GM12878 (cell line): ENCODE measurements around the gene NSD2. TPM values are rescaled to one million over a fixed set of nuclear protein-coding genes. Genes with fewer than 3 reads are reported as not detected.

Experiments
- ATAC-seq: fragments of 200-7000 bp; cut with Tn5 transposase; 3 replicates; pipeline ENCODE4 v1.9.1; 2020; ENCODE audit warnings: mild to moderate bottlenecking, moderate library complexity
- BruUV-seq: library from RNA; stranded (reverse); fragments of 400-500 nt; replicated peaks from 2 replicates; lab custom pipeline; 2021; lab: Mats Ljungman, UMichigan
- CTCF ChIA-PET: fragments of 300-600 bp; sonication (Branson Sonifier 250); formaldehyde crosslinking; extraction: SDS; loops from one replicate; lab custom pipeline; 2021; ENCODE audit warnings: inconsistent platforms; lab: Yijun Ruan, JAX
- POLR2A ChIA-PET: fragments of 350-600 bp; formaldehyde crosslinking; extraction: SDS; loops from one replicate; lab custom pipeline; 2021; ENCODE audit warnings: inconsistent platforms; lab: Charles Lee
- RAD21 ChIA-PET: fragments of 300-600 bp; sonication (Branson Sonifier 250); formaldehyde crosslinking; loops from one replicate; lab custom pipeline; 2023; ENCODE audit warnings: antibody characterized with exemption; ENCODE audit not compliant: unreplicated experiment; lab: Charles Lee
- SMC1A ChIA-PET: fragments of 300-600 bp; sonication (Branson Sonifier 250); formaldehyde crosslinking; loops from one replicate; lab custom pipeline; 2023; ENCODE audit not compliant: unreplicated experiment, uncharacterized antibody; lab: Charles Lee
- DNase-seq: peaks from one replicate; pipeline ENCODE4 v3.0.0-alpha.2; 2011; ENCODE audit warnings: low read depth, low spot score
- FAIRE-seq: peaks from 3 replicates; lab custom pipeline; 2011; peaks lifted over from hg19 to GRCh38; lab: Jason Lieb, UNC
- H2AFZ ChIP-seq: 2 replicates; pipeline ENCODE4 v1.6.0; 2011; ENCODE audit warnings: low read depth, low read length, control low read depth; ENCODE audit not compliant: control insufficient read depth
- H3K27ac ChIP-seq: 2 replicates; pipeline ENCODE4 v1.5.1; 2011; ENCODE audit warnings: control low read depth; ENCODE audit not compliant: control insufficient read depth, insufficient read depth
- H3K27me3 ChIP-seq, 2 experiments: replicated peaks in 1 of 2; 2 replicates each; pipeline versions ENCODE4 v1.6.0 to v1.6.1; 2011; ENCODE audit warnings: low read length in 1 of 2; ENCODE audit not compliant: control insufficient read depth in 2 of 2, insufficient read depth in 2 of 2
- H3K36me3 ChIP-seq, 2 experiments: 2 replicates each; pipeline ENCODE4 v1.5.1; 2011; ENCODE audit warnings: low read length in 1 of 2; ENCODE audit not compliant: control insufficient read depth in 2 of 2, insufficient read depth in 2 of 2
- H3K4me1 ChIP-seq: 2 replicates; pipeline ENCODE4 v1.6.1; 2011; ENCODE audit warnings: mild to moderate bottlenecking, low read length, moderate library complexity, mixed read lengths; ENCODE audit not compliant: control insufficient read depth, insufficient read depth
- H3K4me2 ChIP-seq: 2 replicates; pipeline ENCODE4 v1.6.0; 2011; ENCODE audit warnings: control low read depth; ENCODE audit not compliant: control insufficient read depth, insufficient read depth
- H3K4me3 ChIP-seq: fragments of 200-600 bp; sonication (generic); 2 replicates; pipeline ENCODE4 v1.5.1; 2016
- H3K79me2 ChIP-seq: 2 replicates; pipeline ENCODE4 v1.6.0; 2011; ENCODE audit warnings: low read length; ENCODE audit not compliant: control insufficient read depth, insufficient read depth
- H3K9ac ChIP-seq: 2 replicates; pipeline ENCODE4 v1.8.0; 2011; ENCODE audit warnings: low read length, control low read depth, mixed read lengths; ENCODE audit not compliant: control insufficient read depth, insufficient read depth
- H3K9me3 ChIP-seq: replicated peaks from 3 replicates; pipeline ENCODE4 v1.5.1; 2011; ENCODE audit warnings: mild to moderate bottlenecking, low read length; ENCODE audit not compliant: control insufficient read depth, insufficient read depth
- H4K20me1 ChIP-seq: 2 replicates; pipeline ENCODE4 v1.6.0; 2011; ENCODE audit not compliant: control insufficient read depth, insufficient read depth
- CHD1 ChIP-seq: IDR thresholded peaks from 2 replicates; pipeline ENCODE4 v1.6.1; 2012; ENCODE audit warnings: low read depth, low read length, improper control_type of control experiment
- CHD4 ChIP-seq: fragments of 200-600 bp; sonication (generic); IDR thresholded peaks from 2 replicates; pipeline ENCODE4 v1.6.1; 2016; ENCODE audit warnings: mild to moderate bottlenecking
- FOXM1 ChIP-seq: IDR thresholded peaks from 2 replicates; pipeline ENCODE4 v1.6.1; 2012; ENCODE audit warnings: low read depth, mild to moderate bottlenecking, inconsistent platforms, low read length, moderate library complexity
- HDGF ChIP-seq: fragments of 450-650 bp; IDR thresholded peaks from 2 replicates; pipeline ENCODE4 v1.6.1; 2016; ENCODE audit warnings: antibody characterized with exemption
- HSF1 ChIP-seq: fragments of 150-350 bp; IDR thresholded peaks from 2 replicates; pipeline ENCODE4 v1.6.1; 2014; ENCODE audit warnings: mild to moderate bottlenecking, low read depth, low read length
- MEF2A ChIP-seq: IDR thresholded peaks from 2 replicates; pipeline ENCODE4 v1.6.1; 2011; ENCODE audit warnings: low read depth, mild to moderate bottlenecking, low read length, moderate library complexity; ENCODE audit not compliant: insufficient read depth
- NFXL1 ChIP-seq: fragments of 450-650 bp; IDR thresholded peaks from 2 replicates; pipeline ENCODE4 v1.6.1; 2017; ENCODE audit warnings: antibody characterized with exemption, mild to moderate bottlenecking, borderline replicate concordance
- POLR2AphosphoS5 ChIP-seq: IDR thresholded peaks from 2 replicates; pipeline ENCODE4 v1.6.1; 2011; ENCODE audit warnings: mild to moderate bottlenecking, low read length, inconsistent platforms
- POU2F2 ChIP-seq: IDR thresholded peaks from 3 replicates; pipeline ENCODE4 v1.6.1; 2011; ENCODE audit warnings: low read depth, mild to moderate bottlenecking, low read length, borderline replicate concordance
- RAD51 ChIP-seq: fragments of 450-650 bp; IDR thresholded peaks from 2 replicates; pipeline ENCODE4 v1.6.1; 2016; ENCODE audit warnings: moderate library complexity, mild to moderate bottlenecking, inconsistent platforms
- SIX5 ChIP-seq: IDR thresholded peaks from 2 replicates; pipeline ENCODE4 v1.6.1; 2011; ENCODE audit warnings: mild to moderate bottlenecking, low read depth, low read length, moderate library complexity; ENCODE audit not compliant: severe bottlenecking
- SMARCA5 ChIP-seq: fragments of 450-650 bp; IDR thresholded peaks from 2 replicates; pipeline ENCODE4 v1.6.1; 2017; ENCODE audit warnings: mild to moderate bottlenecking
- ZNF217 ChIP-seq: fragments of 450-650 bp; IDR thresholded peaks from 2 replicates; pipeline ENCODE4 v1.6.1; 2017; ENCODE audit warnings: antibody characterized with exemption, mild to moderate bottlenecking
- ZZZ3 ChIP-seq: IDR thresholded peaks from 2 replicates; pipeline ENCODE4 v1.6.1; 2011; ENCODE audit warnings: low read depth; ENCODE audit not compliant: control insufficient read depth, insufficient read length
- WGBS: methylation state at CpG from one replicate; pipeline ENCODE4 v1.1.6; 2016; ENCODE audit warnings: low lambda C conversion rate; ENCODE audit not compliant: insufficient replicate concordance, insufficient coverage; ENCODE audit errors: missing lambda C conversion rate; 5-methylcytosine and 5-hydroxymethylcytosine counted together
- in situ Hi-C: fragments of 300-500 bp; cut with MboI; formaldehyde crosslinking; loops from 9 replicates; pipeline ENCODE4 v1.14.3; 2018; ENCODE audit warnings: mixed read lengths
- intact Hi-C: fragments of 100-400 bp; cut with micrococcal nuclease; formaldehyde crosslinking; loops from one replicate; pipeline ENCODE4 v1.14.2; 2022; ENCODE audit not compliant: unreplicated experiment
- polyA plus RNA-seq, 11 experiments: library from polyadenylated mRNA; depleted of rRNA in 4 of 11; unstranded in 6 of 11; stranded (reverse) in 5 of 11; fragments of >200 nt; fragmentation: Nextera tagmentation in 4 of 11; fragmentation: Illumina TruSeq in 1 of 11; extraction: Ambion mirVana in 4 of 11; extraction: Trizol in 1 of 11; gene quantifications; 1 replicate in 1 of 11; 2 replicates in 10 of 11; pipeline versions ENCODE4 v1.2.1 to v1.2.3, GENCODE V29; 2011 to 2016; ENCODE audit warnings: inconsistent platforms in 2 of 11, missing spikeins in 2 of 11, low read depth in 1 of 11
- total RNA-seq, 4 experiments: library from RNA; depleted of rRNA in 3 of 4; stranded (reverse); fragments of >200 nt in 3 of 4; fragmentation: Illumina TruSeq in 1 of 4; extraction: Trizol in 1 of 4; gene quantifications; 2 replicates each; pipeline versions ENCODE4 v1.2.1 to v1.2.3, GENCODE V29; 2013 to 2021
- TF ChIP-seq, protein P1 (sequence below): fragments of 450-650 bp; IDR thresholded peaks from 2 replicates; pipeline ENCODE4 v1.6.1; 2017; ENCODE audit warnings: mild to moderate bottlenecking
- TF ChIP-seq, protein P2 (sequence below): fragments of 450-650 bp; IDR thresholded peaks from 2 replicates; pipeline ENCODE4 v1.6.1; 2018; ENCODE audit warnings: borderline replicate concordance, mild to moderate bottlenecking; ENCODE audit not compliant: partially characterized antibody

The NSD2 gene
- total and polyA plus RNA-seq, 10 of the 15 experiments (the other 5 are each of a cell fraction or from before 2014, with no cell fraction given) = 8.6 to 139 (median 67.2) TPM

GRCh38 chr4:1964971-1965370 lies 93.8 kb downstream of the NSD2 start:
- Histone ChIP-seq H3K9ac (no peak overlapping the region), H4K20me1 (no peaks in the 10 kb centered on the region), H3K9me3 (no peaks in the 10 kb centered on the region; the same call in 2 of the 3 replicates), H2AFZ (no peak overlapping the region), H3K4me3 (no peak overlapping the region), H3K27me3 (no peaks in the 10 kb centered on the region), H3K4me2 (no peak overlapping the region), H3K79me2 (no peaks in the 10 kb centered on the region), H3K36me3 (peaks cover 29 to 60% of the 10 kb centered on the region in 2 experiments), H3K4me1 (no peaks in the 10 kb centered on the region), H3K27ac (no peak overlapping the region)
- FAIRE-seq = no peak
- no TSS peak for BruUV-seq
- WGBS = 95% methylated on average over 1 of the region's 1 CpG
- no peak for TF ChIP-seq MEF2A
- TF ChIP-seq, protein P1, sequence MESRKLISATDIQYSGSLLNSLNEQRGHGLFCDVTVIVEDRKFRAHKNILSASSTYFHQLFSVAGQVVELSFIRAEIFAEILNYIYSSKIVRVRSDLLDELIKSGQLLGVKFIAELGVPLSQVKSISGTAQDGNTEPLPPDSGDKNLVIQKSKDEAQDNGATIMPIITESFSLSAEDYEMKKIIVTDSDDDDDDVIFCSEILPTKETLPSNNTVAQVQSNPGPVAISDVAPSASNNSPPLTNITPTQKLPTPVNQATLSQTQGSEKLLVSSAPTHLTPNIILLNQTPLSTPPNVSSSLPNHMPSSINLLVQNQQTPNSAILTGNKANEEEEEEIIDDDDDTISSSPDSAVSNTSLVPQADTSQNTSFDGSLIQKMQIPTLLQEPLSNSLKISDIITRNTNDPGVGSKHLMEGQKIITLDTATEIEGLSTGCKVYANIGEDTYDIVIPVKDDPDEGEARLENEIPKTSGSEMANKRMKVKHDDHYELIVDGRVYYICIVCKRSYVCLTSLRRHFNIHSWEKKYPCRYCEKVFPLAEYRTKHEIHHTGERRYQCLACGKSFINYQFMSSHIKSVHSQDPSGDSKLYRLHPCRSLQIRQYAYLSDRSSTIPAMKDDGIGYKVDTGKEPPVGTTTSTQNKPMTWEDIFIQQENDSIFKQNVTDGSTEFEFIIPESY = no peak
- no peak for TF ChIP-seq HSF1
- TF ChIP-seq, protein P2, sequence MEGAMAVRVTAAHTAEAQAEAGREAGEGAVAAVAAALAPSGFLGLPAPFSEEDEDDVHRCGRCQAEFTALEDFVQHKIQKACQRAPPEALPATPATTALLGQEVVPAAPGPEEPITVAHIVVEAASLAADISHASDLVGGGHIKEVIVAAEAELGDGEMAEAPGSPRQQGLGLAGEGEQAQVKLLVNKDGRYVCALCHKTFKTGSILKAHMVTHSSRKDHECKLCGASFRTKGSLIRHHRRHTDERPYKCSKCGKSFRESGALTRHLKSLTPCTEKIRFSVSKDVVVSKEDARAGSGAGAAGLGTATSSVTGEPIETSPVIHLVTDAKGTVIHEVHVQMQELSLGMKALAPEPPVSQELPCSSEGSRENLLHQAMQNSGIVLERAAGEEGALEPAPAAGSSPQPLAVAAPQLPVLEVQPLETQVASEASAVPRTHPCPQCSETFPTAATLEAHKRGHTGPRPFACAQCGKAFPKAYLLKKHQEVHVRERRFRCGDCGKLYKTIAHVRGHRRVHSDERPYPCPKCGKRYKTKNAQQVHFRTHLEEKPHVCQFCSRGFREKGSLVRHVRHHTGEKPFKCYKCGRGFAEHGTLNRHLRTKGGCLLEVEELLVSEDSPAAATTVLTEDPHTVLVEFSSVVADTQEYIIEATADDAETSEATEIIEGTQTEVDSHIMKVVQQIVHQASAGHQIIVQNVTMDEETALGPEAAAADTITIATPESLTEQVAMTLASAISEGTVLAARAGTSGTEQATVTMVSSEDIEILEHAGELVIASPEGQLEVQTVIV = no peak
- no peak for TF ChIP-seq FOXM1
- no peak for TF ChIP-seq RAD51
- TF ChIP-seq CHD1 = no peak
- TF ChIP-seq POU2F2 = no peak
- no peak for TF ChIP-seq NFXL1
- no peak for TF ChIP-seq HDGF
- no peak for TF ChIP-seq CHD4
- TF ChIP-seq POLR2AphosphoS5 = no peak
- no peak for TF ChIP-seq SIX5
- TF ChIP-seq ZNF217 = no peak
- no peak for TF ChIP-seq SMARCA5
- TF ChIP-seq ZZZ3 = no peak
- RAD21 ChIA-PET = no interaction called here
- POLR2A ChIA-PET = no interaction called here
- SMC1A ChIA-PET = no interaction called here
- in situ Hi-C loops = no loop called here
- no peak for DNase-seq
- CTCF ChIA-PET = no interaction called here
- ATAC-seq = no peak
- intact Hi-C loops = no loop called here
